ENCODE measurements around the gene RALGAPA1.
"Not testable (repeated sequence)": the region's sequence is repeated elsewhere in the genome, so short reads cannot be mapped to it uniquely, and the experiment has no call there.

The RALGAPA1 gene

DNA sequence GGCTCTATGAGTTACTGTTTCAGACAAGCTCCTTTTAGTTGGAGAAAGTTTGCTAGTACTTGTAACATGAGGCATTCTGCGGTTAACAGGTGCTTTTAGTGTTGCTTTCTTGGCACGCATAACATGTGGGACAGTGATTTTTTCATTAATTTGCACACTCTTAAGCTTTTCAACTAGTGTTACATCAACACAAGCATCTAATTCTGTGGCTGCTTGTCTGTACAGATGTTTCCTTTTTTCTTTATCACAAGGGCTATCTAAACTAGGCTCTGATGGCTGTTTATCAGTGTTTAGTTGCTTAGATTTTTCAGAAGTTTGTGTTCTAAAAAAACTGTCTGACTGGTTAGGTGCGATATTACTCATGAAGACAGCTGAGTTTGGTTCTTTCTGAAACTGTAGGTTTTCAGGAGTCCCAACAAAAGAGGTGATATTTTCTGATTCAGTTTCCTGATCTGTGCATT lies 120.1 kb downstream of the RALGAPA1 start:
- TF ChIP-seq, protein P1, sequence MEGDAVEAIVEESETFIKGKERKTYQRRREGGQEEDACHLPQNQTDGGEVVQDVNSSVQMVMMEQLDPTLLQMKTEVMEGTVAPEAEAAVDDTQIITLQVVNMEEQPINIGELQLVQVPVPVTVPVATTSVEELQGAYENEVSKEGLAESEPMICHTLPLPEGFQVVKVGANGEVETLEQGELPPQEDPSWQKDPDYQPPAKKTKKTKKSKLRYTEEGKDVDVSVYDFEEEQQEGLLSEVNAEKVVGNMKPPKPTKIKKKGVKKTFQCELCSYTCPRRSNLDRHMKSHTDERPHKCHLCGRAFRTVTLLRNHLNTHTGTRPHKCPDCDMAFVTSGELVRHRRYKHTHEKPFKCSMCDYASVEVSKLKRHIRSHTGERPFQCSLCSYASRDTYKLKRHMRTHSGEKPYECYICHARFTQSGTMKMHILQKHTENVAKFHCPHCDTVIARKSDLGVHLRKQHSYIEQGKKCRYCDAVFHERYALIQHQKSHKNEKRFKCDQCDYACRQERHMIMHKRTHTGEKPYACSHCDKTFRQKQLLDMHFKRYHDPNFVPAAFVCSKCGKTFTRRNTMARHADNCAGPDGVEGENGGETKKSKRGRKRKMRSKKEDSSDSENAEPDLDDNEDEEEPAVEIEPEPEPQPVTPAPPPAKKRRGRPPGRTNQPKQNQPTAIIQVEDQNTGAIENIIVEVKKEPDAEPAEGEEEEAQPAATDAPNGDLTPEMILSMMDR (conservative IDR thresholded peaks at IDR 0.05), result no peak
- TF ChIP-seq ZFX (IDR thresholded peaks at IDR 0.05), result no peak
- H3K27ac ChIP-seq, result no peak overlapping the region

GRCh38 chr14:35688126-35688826 lies 120.8 kb downstream of the RALGAPA1 start:
- TF ChIP-seq, protein P1 (conservative IDR thresholded peaks at IDR 0.05), result no peak
- no peak overlapping the region for H3K27ac ChIP-seq

GRCh38 chr14:35687335-35687939 lies 121.7 kb downstream of the RALGAPA1 start:
- no peak for TF ChIP-seq ZFX (IDR thresholded peaks at IDR 0.05)
- TF ChIP-seq, protein P1 (conservative IDR thresholded peaks at IDR 0.05), result peak; percentile 98
- H3K27ac ChIP-seq, result no peak overlapping the region

DNA sequence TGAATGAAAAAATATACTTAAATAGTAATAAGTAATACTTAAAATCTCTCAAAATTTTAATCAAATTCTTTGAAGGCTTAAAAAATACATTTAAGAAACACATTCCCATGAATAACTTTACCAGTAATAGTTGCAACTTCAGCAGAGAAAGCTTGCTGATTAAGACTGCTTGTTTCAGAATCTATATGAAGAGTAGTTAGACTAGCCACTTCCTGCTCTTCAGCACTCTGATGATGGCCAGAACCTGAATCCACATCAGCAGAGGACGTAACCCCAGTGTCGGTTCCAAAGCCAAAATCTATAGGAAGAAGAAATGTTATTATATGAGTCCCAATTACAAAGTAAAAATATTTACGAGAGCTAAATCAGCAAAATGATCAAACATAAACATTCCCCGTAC lies 125.4 kb downstream of the RALGAPA1 start:
- H3K27ac ChIP-seq, result not testable (repeated sequence)

GRCh38 chr14:35682802-35683201 lies 126.3 kb downstream of the RALGAPA1 start:
- no peak overlapping the region for H3K27ac ChIP-seq
- TF ChIP-seq, protein P1 (conservative IDR thresholded peaks at IDR 0.05), result no peak

DNA sequence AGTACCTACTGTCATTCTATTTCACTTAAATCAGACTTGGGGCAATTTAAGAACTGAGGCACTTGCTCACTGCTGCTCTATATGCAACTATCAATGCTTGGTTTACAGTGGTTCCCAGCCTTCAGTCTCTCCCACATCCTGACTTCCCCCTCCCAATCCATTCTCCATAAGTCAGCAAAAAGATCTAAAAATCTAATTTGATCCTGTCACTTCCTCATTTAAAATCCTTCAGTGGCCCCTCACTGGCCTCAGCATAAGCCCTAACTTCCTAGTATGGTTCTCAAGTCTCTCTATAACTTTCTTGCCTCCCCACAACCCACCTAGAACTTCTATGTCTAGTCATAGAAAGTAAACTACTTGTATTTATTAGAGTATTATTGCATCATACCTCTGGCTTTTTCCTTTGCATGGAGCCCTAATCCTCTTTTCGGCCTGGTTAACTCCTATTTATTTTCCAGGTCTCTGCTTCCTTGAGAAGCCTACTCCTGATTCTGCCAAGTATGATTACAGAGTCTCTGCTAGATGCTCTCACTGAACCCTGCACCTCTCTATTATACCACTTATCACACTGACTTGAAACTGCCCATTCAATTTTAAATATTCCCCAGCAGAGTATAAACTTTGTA lies 130.6 kb downstream of the RALGAPA1 start:
- TF ChIP-seq, protein P1 (conservative IDR thresholded peaks at IDR 0.05), result no peak
- no peak for TF ChIP-seq ZFX (IDR thresholded peaks at IDR 0.05)
- H3K27ac ChIP-seq, result no peak overlapping the region

- no peak overlapping the region for H3K27ac ChIP-seq
- TF ChIP-seq, protein P1 (conservative IDR thresholded peaks at IDR 0.05), result no peak
- no peak for TF ChIP-seq ZFX (IDR thresholded peaks at IDR 0.05)
Measured at GRCh38 chr14:35669782-35670181, 139.3 kb downstream of the RALGAPA1 start.

All from C4-2B (cell line).